Ishikawa (cell line): ENCODE measurements around the gene YJEFN3.

Experiments
- CEBPB ChIP-seq: IDR thresholded peaks from 2 replicates; pipeline ENCODE4 v1.6.1; 2012
- CREB1 ChIP-seq: IDR thresholded peaks from 2 replicates; pipeline ENCODE4 v1.6.1; 2012; ENCODE audit warnings: low read depth
- EGR1 ChIP-seq: IDR thresholded peaks from 2 replicates; pipeline ENCODE4 v1.6.1; 2012
- EP300 ChIP-seq: IDR thresholded peaks from 2 replicates; pipeline ENCODE4 v1.6.1; 2012; ENCODE audit warnings: borderline replicate concordance
- FOXM1 ChIP-seq: IDR thresholded peaks from 2 replicates; pipeline ENCODE4 v1.6.1; 2012; ENCODE audit warnings: low read depth, borderline replicate concordance
- NFIC ChIP-seq: IDR thresholded peaks from 2 replicates; pipeline ENCODE4 v1.6.1; 2012
- RAD21 ChIP-seq: IDR thresholded peaks from 2 replicates; pipeline ENCODE4 v1.6.1; 2012; ENCODE audit warnings: low read depth
- TAF1 ChIP-seq: IDR thresholded peaks from 2 replicates; pipeline ENCODE4 v1.6.1; 2012; ENCODE audit warnings: low read depth, mild to moderate bottlenecking
- TCF12 ChIP-seq: IDR thresholded peaks from 2 replicates; pipeline ENCODE4 v1.6.1; 2012; ENCODE audit warnings: low read depth
- TEAD4 ChIP-seq: IDR thresholded peaks from 2 replicates; pipeline ENCODE4 v1.6.1; 2012
- YY1 ChIP-seq: IDR thresholded peaks from 2 replicates; pipeline ENCODE4 v1.6.1; 2012; ENCODE audit warnings: low read depth
- ZBTB7A ChIP-seq: IDR thresholded peaks from 2 replicates; pipeline ENCODE4 v1.6.1; 2012; ENCODE audit warnings: low read depth
- TF ChIP-seq, protein P1 (sequence below): IDR thresholded peaks from 2 replicates; pipeline ENCODE4 v1.6.1; 2012; ENCODE audit warnings: low read depth, mild to moderate bottlenecking
- TF ChIP-seq, protein P2 (sequence below): IDR thresholded peaks from 2 replicates; pipeline ENCODE4 v1.6.1; 2012
- TF ChIP-seq, protein P3 (sequence below): IDR thresholded peaks from 2 replicates; pipeline ENCODE4 v1.6.1; 2012

YJEFN3 gene

DNA sequence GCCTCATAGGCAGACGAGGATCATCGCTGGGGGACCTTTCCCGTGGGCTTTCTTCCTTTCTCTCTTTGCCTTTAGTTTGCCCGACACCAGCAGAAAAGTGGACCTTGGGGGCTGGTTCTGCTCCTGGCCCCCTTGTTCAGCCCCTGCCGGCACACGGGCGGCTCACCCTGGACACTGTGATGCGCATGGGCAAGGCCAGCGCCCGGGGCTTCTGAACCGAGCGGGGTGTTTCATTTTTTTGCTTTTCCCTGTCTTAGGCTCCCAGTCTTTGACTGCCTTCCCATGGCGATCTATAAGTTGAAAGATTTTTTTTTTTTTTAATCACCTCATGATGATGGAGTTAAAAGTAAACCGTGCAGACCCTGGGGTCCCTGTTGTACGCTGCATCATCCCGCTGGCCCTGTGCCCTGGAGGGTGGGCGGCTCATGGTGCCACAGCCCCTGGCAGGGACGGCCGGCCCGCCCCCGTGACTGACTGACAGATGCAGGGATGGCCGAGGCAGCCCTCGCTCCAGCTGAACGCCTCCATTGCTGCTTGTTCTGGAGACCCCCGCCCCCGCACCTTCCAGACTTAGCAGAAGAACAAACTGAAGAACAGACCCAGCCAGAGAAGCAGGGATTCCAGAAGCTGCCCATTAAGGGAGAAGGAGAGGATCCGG is 22.9 kb upstream of the YJEFN3 start:
- TF ChIP-seq, protein P1, sequence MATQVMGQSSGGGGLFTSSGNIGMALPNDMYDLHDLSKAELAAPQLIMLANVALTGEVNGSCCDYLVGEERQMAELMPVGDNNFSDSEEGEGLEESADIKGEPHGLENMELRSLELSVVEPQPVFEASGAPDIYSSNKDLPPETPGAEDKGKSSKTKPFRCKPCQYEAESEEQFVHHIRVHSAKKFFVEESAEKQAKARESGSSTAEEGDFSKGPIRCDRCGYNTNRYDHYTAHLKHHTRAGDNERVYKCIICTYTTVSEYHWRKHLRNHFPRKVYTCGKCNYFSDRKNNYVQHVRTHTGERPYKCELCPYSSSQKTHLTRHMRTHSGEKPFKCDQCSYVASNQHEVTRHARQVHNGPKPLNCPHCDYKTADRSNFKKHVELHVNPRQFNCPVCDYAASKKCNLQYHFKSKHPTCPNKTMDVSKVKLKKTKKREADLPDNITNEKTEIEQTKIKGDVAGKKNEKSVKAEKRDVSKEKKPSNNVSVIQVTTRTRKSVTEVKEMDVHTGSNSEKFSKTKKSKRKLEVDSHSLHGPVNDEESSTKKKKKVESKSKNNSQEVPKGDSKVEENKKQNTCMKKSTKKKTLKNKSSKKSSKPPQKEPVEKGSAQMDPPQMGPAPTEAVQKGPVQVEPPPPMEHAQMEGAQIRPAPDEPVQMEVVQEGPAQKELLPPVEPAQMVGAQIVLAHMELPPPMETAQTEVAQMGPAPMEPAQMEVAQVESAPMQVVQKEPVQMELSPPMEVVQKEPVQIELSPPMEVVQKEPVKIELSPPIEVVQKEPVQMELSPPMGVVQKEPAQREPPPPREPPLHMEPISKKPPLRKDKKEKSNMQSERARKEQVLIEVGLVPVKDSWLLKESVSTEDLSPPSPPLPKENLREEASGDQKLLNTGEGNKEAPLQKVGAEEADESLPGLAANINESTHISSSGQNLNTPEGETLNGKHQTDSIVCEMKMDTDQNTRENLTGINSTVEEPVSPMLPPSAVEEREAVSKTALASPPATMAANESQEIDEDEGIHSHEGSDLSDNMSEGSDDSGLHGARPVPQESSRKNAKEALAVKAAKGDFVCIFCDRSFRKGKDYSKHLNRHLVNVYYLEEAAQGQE: no peak
- TF ChIP-seq YY1: no peak
- TF ChIP-seq NFIC: no peak
- TF ChIP-seq, protein P2, sequence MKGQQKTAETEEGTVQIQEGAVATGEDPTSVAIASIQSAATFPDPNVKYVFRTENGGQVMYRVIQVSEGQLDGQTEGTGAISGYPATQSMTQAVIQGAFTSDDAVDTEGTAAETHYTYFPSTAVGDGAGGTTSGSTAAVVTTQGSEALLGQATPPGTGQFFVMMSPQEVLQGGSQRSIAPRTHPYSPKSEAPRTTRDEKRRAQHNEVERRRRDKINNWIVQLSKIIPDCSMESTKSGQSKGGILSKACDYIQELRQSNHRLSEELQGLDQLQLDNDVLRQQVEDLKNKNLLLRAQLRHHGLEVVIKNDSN: no peak
- no peak for TF ChIP-seq TAF1
- TF ChIP-seq TEAD4: no peak
- no peak for TF ChIP-seq CEBPB
- TF ChIP-seq RAD21: no peak
- no peak for TF ChIP-seq TCF12
- TF ChIP-seq EP300: no peak
- no peak for TF ChIP-seq CREB1
- no peak for TF ChIP-seq FOXM1
- no peak for TF ChIP-seq ZBTB7A
- TF ChIP-seq, protein P3, sequence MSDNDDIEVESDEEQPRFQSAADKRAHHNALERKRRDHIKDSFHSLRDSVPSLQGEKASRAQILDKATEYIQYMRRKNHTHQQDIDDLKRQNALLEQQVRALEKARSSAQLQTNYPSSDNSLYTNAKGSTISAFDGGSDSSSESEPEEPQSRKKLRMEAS: no peak

DNA sequence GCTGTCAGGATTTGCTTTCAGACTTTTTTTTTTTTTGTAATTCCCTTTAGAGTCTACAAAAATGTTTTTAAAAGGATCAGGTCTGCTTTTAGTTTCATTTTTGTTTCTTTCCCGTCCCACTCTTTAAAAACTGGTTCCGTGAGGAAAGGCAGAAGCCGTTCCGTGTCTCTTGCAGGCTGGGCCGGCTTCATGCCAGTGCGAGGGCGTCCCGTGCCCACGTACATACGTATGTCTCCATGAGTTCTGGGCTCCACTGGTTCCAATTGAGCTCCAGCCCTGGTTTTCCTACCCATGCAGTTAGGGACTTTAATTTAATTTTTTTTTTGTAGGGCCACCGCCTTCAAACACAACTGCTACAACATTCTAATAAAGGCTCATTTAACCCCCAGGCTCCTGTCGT is 22.1 kb upstream of the YJEFN3 start:
- TF ChIP-seq TCF12 (no peak), CREB1 (no peak), RAD21 (no peak), TAF1 (no peak), FOXM1 (no peak), EP300 (no peak), ZBTB7A (no peak), YY1 (no peak), NFIC (no peak)
- TF ChIP-seq, protein P1: no peak
- TF ChIP-seq, protein P2: no peak
- TF ChIP-seq, protein P3: no peak

DNA sequence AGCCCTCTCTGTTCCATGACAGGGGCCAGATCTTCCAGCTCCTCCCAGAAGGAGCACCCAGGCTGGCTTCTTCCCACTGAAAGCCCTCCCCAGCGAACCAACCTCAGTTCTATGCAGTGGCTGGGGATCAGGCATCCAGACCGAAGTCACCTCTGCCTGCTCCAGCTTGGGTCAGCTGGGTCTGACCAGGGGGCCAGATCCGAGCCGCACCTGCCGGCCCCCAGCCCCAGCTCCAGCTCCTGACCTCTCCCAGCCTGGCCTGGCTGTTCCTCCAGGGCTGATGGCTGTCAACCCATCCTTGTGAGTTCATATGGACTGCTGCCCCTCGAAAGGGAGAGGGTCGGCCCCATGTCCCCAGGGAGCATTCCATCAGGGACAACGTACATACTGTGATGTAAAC is 21.4 kb upstream of the YJEFN3 start:
- TF ChIP-seq EGR1 (no peak), CREB1 (no peak), ZBTB7A (no peak), EP300 (no peak), RAD21 (no peak), CEBPB (no peak), NFIC (no peak), FOXM1 (no peak), YY1 (no peak), TAF1 (no peak), TEAD4 (no peak), TCF12 (no peak)
- TF ChIP-seq, protein P1: no peak
- TF ChIP-seq, protein P3: no peak
- TF ChIP-seq, protein P2: no peak

DNA sequence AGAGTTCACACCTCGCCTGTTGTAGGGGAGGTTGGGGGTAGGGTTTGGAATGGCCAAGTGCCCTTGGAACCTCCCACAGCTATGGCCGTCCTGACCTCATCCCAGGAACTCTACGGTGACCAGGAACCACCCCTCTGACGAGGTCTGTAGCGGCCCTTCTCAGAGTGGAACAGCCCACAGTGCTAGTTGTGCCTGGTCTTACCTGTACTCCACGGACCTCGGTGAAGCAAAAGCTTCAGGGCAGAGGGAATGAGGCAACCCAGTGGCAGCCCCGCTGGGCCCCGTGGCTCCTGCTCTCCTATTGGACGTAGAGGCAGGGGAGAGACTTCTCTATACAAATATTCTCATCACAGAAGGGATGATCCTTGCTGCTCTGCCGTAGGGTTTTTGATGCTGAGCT is 20.5 kb upstream of the YJEFN3 start:
- no peak for TF ChIP-seq TCF12
- no peak for TF ChIP-seq CREB1
- no peak for TF ChIP-seq ZBTB7A
- TF ChIP-seq, protein P1: no peak
- no peak for TF ChIP-seq EGR1
- TF ChIP-seq RAD21: no peak
- no peak for TF ChIP-seq NFIC
- no peak for TF ChIP-seq TEAD4
- no peak for TF ChIP-seq CEBPB
